ENCODE results near the gene EREG.

EREG gene

DNA sequence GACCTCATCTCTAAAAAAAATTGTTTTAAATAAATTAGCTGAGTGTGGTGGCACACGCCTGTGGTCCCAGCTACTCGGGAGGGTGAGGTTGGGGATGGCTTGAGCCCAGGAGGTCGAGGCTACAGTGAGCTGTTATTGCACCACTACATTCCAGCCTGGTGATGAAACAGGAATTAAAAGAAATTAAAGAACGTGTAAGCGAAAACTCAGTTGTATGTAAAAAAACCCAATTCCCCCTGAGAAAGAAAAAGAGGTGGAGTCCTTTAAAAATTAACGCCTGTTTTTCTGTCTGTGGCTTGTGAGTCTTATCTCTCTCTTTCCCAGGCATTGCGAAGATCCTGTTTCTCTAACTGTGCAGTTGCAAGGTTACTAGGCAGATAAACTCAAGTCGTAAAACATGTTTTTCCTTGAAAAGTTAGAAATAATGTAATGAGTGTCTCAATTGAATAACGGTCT lies 34.6 kb upstream of the EREG start (continued):
- no peak for TF ChIP-seq ZFP30 (CRISPR knock-in tag; IDR thresholded peaks at IDR 0.05)
- TF ChIP-seq ZNF8 (CRISPR knock-in tag; IDR thresholded peaks at IDR 0.05) = no peak
- TF ChIP-seq BACH2 (CRISPR knock-in tag; IDR thresholded peaks at IDR 0.05; ENCODE audit: borderline replicate concordance) = no peak
- TF ChIP-seq, protein P1, sequence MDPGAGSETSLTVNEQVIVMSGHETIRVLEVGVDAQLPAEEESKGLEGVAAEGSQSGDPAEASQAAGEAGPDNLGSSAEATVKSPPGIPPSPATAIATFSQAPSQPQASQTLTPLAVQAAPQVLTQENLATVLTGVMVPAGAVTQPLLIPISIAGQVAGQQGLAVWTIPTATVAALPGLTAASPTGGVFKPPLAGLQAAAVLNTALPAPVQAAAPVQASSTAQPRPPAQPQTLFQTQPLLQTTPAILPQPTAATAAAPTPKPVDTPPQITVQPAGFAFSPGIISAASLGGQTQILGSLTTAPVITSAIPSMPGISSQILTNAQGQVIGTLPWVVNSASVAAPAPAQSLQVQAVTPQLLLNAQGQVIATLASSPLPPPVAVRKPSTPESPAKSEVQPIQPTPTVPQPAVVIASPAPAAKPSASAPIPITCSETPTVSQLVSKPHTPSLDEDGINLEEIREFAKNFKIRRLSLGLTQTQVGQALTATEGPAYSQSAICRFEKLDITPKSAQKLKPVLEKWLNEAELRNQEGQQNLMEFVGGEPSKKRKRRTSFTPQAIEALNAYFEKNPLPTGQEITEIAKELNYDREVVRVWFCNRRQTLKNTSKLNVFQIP (CRISPR knock-in tag; IDR thresholded peaks at IDR 0.05; ENCODE audit: borderline replicate concordance, low read depth) = no peak
- TF ChIP-seq TCF4 (CRISPR knock-in tag; IDR thresholded peaks at IDR 0.05; ENCODE audit: borderline replicate concordance) = no peak
- TF ChIP-seq GLIS3 (CRISPR knock-in tag; IDR thresholded peaks at IDR 0.05) = no peak
- TF ChIP-seq OSR1 (CRISPR knock-in tag; IDR thresholded peaks at IDR 0.05) = no peak
- TF ChIP-seq ZNF565 (CRISPR knock-in tag; conservative IDR thresholded peaks at IDR 0.05; ENCODE audit: low read depth) = no peak
- TF ChIP-seq ZNF70 (CRISPR knock-in tag; IDR thresholded peaks at IDR 0.05) = no peak
- no peak for TF ChIP-seq ARNTL (CRISPR knock-in tag; IDR thresholded peaks at IDR 0.05; ENCODE audit: borderline replicate concordance, low read depth)
- TF ChIP-seq TOX (CRISPR knock-in tag; IDR thresholded peaks at IDR 0.05; ENCODE audit: borderline replicate concordance) = no peak
- no peak for TF ChIP-seq ESRRG (CRISPR knock-in tag; IDR thresholded peaks at IDR 0.05)

DNA sequence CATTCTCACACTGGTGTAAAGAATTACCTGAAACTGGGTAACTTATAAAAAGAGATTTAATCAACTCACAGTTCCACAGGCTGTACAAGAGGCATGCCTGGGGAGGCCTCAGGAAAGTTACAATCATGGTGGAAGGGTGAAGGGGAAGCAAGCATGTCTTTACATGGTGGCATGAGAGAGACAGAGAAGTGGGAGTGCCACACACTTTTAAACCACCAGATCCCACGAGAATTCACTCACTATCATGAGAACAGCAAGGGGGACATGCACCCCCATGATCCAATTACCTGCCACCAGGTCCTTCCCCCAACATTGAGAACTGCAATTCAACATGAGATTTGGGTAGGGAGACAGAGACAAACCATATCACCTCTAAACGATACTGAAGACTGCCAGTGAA lies 33.7 kb upstream of the EREG start:
- ATAC-seq = no peak
- no peak for TF ChIP-seq TOX (CRISPR knock-in tag; IDR thresholded peaks at IDR 0.05; ENCODE audit: borderline replicate concordance)
- TF ChIP-seq SNAI2 (CRISPR knock-in tag; IDR thresholded peaks at IDR 0.05) = no peak
- TF ChIP-seq, protein P1 (CRISPR knock-in tag; IDR thresholded peaks at IDR 0.05; ENCODE audit: borderline replicate concordance, low read depth) = no peak
- TF ChIP-seq PPARA (CRISPR knock-in tag; IDR thresholded peaks at IDR 0.05; ENCODE audit: borderline replicate concordance) = no peak
- TF ChIP-seq OSR1 (CRISPR knock-in tag; IDR thresholded peaks at IDR 0.05) = no peak
- no peak for TF ChIP-seq ZFP3 (CRISPR knock-in tag; IDR thresholded peaks at IDR 0.05)
- TF ChIP-seq, protein P2, sequence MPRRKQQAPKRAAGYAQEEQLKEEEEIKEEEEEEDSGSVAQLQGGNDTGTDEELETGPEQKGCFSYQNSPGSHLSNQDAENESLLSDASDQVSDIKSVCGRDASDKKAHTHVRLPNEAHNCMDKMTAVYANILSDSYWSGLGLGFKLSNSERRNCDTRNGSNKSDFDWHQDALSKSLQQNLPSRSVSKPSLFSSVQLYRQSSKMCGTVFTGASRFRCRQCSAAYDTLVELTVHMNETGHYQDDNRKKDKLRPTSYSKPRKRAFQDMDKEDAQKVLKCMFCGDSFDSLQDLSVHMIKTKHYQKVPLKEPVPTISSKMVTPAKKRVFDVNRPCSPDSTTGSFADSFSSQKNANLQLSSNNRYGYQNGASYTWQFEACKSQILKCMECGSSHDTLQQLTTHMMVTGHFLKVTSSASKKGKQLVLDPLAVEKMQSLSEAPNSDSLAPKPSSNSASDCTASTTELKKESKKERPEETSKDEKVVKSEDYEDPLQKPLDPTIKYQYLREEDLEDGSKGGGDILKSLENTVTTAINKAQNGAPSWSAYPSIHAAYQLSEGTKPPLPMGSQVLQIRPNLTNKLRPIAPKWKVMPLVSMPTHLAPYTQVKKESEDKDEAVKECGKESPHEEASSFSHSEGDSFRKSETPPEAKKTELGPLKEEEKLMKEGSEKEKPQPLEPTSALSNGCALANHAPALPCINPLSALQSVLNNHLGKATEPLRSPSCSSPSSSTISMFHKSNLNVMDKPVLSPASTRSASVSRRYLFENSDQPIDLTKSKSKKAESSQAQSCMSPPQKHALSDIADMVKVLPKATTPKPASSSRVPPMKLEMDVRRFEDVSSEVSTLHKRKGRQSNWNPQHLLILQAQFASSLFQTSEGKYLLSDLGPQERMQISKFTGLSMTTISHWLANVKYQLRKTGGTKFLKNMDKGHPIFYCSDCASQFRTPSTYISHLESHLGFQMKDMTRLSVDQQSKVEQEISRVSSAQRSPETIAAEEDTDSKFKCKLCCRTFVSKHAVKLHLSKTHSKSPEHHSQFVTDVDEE (CRISPR knock-in tag; IDR thresholded peaks at IDR 0.05) = no peak
- no peak for TF ChIP-seq ZC3H10 (CRISPR knock-in tag; IDR thresholded peaks at IDR 0.05)
- TF ChIP-seq ESRRG (CRISPR knock-in tag; IDR thresholded peaks at IDR 0.05) = no peak
- no peak for TF ChIP-seq ARNTL (CRISPR knock-in tag; IDR thresholded peaks at IDR 0.05; ENCODE audit: borderline replicate concordance, low read depth)
- TF ChIP-seq, protein P3, sequence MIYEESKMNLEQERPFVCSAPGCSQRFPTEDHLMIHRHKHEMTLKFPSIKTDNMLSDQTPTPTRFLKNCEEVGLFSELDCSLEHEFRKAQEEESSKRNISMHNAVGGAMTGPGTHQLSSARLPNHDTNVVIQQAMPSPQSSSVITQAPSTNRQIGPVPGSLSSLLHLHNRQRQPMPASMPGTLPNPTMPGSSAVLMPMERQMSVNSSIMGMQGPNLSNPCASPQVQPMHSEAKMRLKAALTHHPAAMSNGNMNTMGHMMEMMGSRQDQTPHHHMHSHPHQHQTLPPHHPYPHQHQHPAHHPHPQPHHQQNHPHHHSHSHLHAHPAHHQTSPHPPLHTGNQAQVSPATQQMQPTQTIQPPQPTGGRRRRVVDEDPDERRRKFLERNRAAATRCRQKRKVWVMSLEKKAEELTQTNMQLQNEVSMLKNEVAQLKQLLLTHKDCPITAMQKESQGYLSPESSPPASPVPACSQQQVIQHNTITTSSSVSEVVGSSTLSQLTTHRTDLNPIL (CRISPR knock-in tag; IDR thresholded peaks at IDR 0.05; ENCODE audit: low read depth) = no peak
- TF ChIP-seq BACH2 (CRISPR knock-in tag; IDR thresholded peaks at IDR 0.05; ENCODE audit: borderline replicate concordance) = no peak
- TF ChIP-seq ZNF70 (CRISPR knock-in tag; IDR thresholded peaks at IDR 0.05) = no peak
- TF ChIP-seq RARB (CRISPR knock-in tag; IDR thresholded peaks at IDR 0.05) = no peak
- TF ChIP-seq ZFP30 (CRISPR knock-in tag; IDR thresholded peaks at IDR 0.05) = no peak
- no peak for TF ChIP-seq CSDC2 (CRISPR knock-in tag; IDR thresholded peaks at IDR 0.05)

DNA sequence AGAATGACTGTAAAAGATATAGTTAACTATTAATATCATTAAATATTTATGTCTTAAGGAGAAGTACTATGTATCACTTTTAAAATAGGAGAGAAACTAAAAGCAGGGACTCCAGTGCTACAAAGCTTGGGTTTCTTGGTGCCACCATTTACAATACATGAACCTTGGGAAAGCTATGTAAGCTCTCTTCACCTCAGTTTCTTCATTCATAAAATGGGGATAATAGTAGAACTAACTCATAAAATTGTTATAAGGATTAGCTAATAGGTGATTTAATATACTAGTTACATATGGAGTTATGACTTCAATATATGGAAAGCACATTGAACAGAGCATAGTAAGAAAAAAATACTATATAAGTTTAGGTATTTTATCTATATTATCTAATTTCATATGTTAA lies 33.0 kb upstream of the EREG start:
- TF ChIP-seq SNAI2 (CRISPR knock-in tag; IDR thresholded peaks at IDR 0.05) = no peak
- TF ChIP-seq ZNF70 (CRISPR knock-in tag; IDR thresholded peaks at IDR 0.05) = no peak
- TF ChIP-seq ARNTL (CRISPR knock-in tag; IDR thresholded peaks at IDR 0.05; ENCODE audit: borderline replicate concordance, low read depth) = no peak
- TF ChIP-seq, protein P4, sequence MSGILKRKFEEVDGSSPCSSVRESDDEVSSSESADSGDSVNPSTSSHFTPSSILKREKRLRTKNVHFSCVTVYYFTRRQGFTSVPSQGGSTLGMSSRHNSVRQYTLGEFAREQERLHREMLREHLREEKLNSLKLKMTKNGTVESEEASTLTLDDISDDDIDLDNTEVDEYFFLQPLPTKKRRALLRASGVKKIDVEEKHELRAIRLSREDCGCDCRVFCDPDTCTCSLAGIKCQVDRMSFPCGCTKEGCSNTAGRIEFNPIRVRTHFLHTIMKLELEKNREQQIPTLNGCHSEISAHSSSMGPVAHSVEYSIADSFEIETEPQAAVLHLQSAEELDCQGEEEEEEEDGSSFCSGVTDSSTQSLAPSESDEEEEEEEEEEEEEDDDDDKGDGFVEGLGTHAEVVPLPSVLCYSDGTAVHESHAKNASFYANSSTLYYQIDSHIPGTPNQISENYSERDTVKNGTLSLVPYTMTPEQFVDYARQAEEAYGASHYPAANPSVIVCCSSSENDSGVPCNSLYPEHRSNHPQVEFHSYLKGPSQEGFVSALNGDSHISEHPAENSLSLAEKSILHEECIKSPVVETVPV (CRISPR knock-in tag; IDR thresholded peaks at IDR 0.05) = no peak
- no peak for TF ChIP-seq TOX (CRISPR knock-in tag; IDR thresholded peaks at IDR 0.05; ENCODE audit: borderline replicate concordance)
- TF ChIP-seq ZNF8 (CRISPR knock-in tag; IDR thresholded peaks at IDR 0.05) = no peak
- no peak for TF ChIP-seq BACH2 (CRISPR knock-in tag; IDR thresholded peaks at IDR 0.05; ENCODE audit: borderline replicate concordance)
- TF ChIP-seq ISL1 (CRISPR knock-in tag; IDR thresholded peaks at IDR 0.05) = no peak
- no peak for TF ChIP-seq ESRRG (CRISPR knock-in tag; IDR thresholded peaks at IDR 0.05)
- no peak for TF ChIP-seq ZNF565 (CRISPR knock-in tag; conservative IDR thresholded peaks at IDR 0.05; ENCODE audit: low read depth)
- TF ChIP-seq ZC3H10 (CRISPR knock-in tag; IDR thresholded peaks at IDR 0.05) = no peak
- TF ChIP-seq ZFP3 (CRISPR knock-in tag; IDR thresholded peaks at IDR 0.05) = no peak
- TF ChIP-seq RARB (CRISPR knock-in tag; IDR thresholded peaks at IDR 0.05) = no peak
- no peak for TF ChIP-seq ZFP30 (CRISPR knock-in tag; IDR thresholded peaks at IDR 0.05)
- TF ChIP-seq, protein P3 (CRISPR knock-in tag; IDR thresholded peaks at IDR 0.05; ENCODE audit: low read depth) = no peak
- TF ChIP-seq CSDC2 (CRISPR knock-in tag; IDR thresholded peaks at IDR 0.05) = no peak
- TF ChIP-seq, protein P5, sequence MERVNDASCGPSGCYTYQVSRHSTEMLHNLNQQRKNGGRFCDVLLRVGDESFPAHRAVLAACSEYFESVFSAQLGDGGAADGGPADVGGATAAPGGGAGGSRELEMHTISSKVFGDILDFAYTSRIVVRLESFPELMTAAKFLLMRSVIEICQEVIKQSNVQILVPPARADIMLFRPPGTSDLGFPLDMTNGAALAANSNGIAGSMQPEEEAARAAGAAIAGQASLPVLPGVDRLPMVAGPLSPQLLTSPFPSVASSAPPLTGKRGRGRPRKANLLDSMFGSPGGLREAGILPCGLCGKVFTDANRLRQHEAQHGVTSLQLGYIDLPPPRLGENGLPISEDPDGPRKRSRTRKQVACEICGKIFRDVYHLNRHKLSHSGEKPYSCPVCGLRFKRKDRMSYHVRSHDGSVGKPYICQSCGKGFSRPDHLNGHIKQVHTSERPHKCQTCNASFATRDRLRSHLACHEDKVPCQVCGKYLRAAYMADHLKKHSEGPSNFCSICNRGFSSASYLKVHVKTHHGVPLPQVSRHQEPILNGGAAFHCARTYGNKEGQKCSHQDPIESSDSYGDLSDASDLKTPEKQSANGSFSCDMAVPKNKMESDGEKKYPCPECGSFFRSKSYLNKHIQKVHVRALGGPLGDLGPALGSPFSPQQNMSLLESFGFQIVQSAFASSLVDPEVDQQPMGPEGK (CRISPR knock-in tag; IDR thresholded peaks at IDR 0.05; ENCODE audit: borderline replicate concordance) = no peak
- no peak for TF ChIP-seq TCF4 (CRISPR knock-in tag; IDR thresholded peaks at IDR 0.05; ENCODE audit: borderline replicate concordance)
- TF ChIP-seq PPARA (CRISPR knock-in tag; IDR thresholded peaks at IDR 0.05; ENCODE audit: borderline replicate concordance) = no peak
- TF ChIP-seq OSR1 (CRISPR knock-in tag; IDR thresholded peaks at IDR 0.05) = no peak
- ATAC-seq = no peak

Data from SK-N-SH treated with all-trans-retinoic acid at 6 μM for 48 hours (cell line).